Measurements from ENCODE around the gene EIF4G3.

DNA sequence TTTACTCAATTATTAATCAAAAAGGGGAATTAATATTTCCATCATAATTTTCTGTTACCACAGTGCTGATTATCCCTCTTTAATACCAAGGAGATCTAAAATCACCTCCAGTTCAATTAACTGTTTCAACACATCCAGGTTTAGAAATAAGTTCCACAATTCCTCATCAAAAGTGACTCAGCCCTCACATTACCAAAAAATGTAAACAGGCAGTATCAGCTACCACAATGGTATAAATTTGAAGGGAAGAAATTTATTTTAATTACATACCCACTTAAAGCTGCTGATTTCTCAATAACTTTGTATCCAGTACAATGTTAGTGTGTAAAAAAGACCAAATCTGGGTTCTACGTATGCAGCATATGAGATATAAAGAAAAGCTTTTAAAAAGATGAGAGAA, 51.9 kb downstream of the EIF4G3 start:
- TF ChIP-seq, protein P1, sequence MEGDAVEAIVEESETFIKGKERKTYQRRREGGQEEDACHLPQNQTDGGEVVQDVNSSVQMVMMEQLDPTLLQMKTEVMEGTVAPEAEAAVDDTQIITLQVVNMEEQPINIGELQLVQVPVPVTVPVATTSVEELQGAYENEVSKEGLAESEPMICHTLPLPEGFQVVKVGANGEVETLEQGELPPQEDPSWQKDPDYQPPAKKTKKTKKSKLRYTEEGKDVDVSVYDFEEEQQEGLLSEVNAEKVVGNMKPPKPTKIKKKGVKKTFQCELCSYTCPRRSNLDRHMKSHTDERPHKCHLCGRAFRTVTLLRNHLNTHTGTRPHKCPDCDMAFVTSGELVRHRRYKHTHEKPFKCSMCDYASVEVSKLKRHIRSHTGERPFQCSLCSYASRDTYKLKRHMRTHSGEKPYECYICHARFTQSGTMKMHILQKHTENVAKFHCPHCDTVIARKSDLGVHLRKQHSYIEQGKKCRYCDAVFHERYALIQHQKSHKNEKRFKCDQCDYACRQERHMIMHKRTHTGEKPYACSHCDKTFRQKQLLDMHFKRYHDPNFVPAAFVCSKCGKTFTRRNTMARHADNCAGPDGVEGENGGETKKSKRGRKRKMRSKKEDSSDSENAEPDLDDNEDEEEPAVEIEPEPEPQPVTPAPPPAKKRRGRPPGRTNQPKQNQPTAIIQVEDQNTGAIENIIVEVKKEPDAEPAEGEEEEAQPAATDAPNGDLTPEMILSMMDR (IDR thresholded peaks at IDR 0.05): no peak
- TF ChIP-seq POLR2A (IDR thresholded peaks at IDR 0.05): no peak

Measured in lower leg skin (tissue), 3 donors.